ENCODE measurements around the gene ZNF12.
"Not testable (repeated sequence)": the region's sequence is repeated elsewhere in the genome, so short reads cannot be mapped to it uniquely, and the experiment has no call there.

The ZNF12 gene

GRCh38 chr7:6680146-6680545 lies 26.6 kb downstream of the ZNF12 start:
- TF ChIP-seq POLR2AphosphoS5 (IDR thresholded peaks at IDR 0.05; ENCODE audit: low read depth) (no peak), SPI1 (IDR thresholded peaks at IDR 0.05; ENCODE audit: borderline replicate concordance, low read depth) (no peak), CTCF (IDR thresholded peaks at IDR 0.05; ENCODE audit: insufficient read depth, low read length) (no peak), REST (IDR thresholded peaks at IDR 0.05; ENCODE audit: insufficient replicate concordance, low read depth) (no peak), GABPA (IDR thresholded peaks at IDR 0.05; ENCODE audit: low read depth) (no peak)
- DNase-seq (ENCODE audit: low read depth in 1 of 2, low spot score in 1 of 2) = no peak
- Histone ChIP-seq H3K27me3 (ENCODE audit: insufficient read depth, poor library complexity, severe bottlenecking) (no peaks in the 10 kb centered on the region), H3K4me3 (replicated peaks; ENCODE audit: insufficient read depth, low read length) (no peak overlapping the region), H3K27ac (replicated peaks) (no peak overlapping the region)

GRCh38 chr7:6675807-6676405 lies 30.8 kb downstream of the ZNF12 start:
- Histone ChIP-seq H3K27me3 (ENCODE audit: insufficient read depth, poor library complexity, severe bottlenecking) (no peaks in the 10 kb centered on the region), H3K27ac (replicated peaks) (no peak overlapping the region), H3K4me3 (replicated peaks; ENCODE audit: insufficient read depth, low read length) (no peak overlapping the region)
- TF ChIP-seq GABPA (IDR thresholded peaks at IDR 0.05; ENCODE audit: low read depth) = no peak
- no peak for TF ChIP-seq POLR2AphosphoS5 (IDR thresholded peaks at IDR 0.05; ENCODE audit: low read depth)
- TF ChIP-seq CTCF (IDR thresholded peaks at IDR 0.05; ENCODE audit: insufficient read depth, low read length) = no peak
- no peak for TF ChIP-seq SPI1 (IDR thresholded peaks at IDR 0.05; ENCODE audit: borderline replicate concordance, low read depth)
- no peak for TF ChIP-seq REST (IDR thresholded peaks at IDR 0.05; ENCODE audit: insufficient replicate concordance, low read depth)
- DNase-seq (ENCODE audit: low read depth in 1 of 2, low spot score in 1 of 2) = no peak

GRCh38 chr7:6670851-6671250 lies 35.9 kb downstream of the ZNF12 start:
- H3K4me3 ChIP-seq (replicated peaks; ENCODE audit: insufficient read depth, low read length); H3K27me3 ChIP-seq (ENCODE audit: insufficient read depth, poor library complexity, severe bottlenecking); DNase-seq (ENCODE audit: low read depth in 1 of 2, low spot score in 1 of 2); H3K27ac ChIP-seq (replicated peaks): not testable (repeated sequence)

- TF ChIP-seq CTCF (IDR thresholded peaks at IDR 0.05; ENCODE audit: insufficient read depth, low read length) = no peak
- TF ChIP-seq SPI1 (IDR thresholded peaks at IDR 0.05; ENCODE audit: borderline replicate concordance, low read depth) = no peak
- no peak for TF ChIP-seq GABPA (IDR thresholded peaks at IDR 0.05; ENCODE audit: low read depth)
- no peak for TF ChIP-seq POLR2AphosphoS5 (IDR thresholded peaks at IDR 0.05; ENCODE audit: low read depth)
- TF ChIP-seq REST (IDR thresholded peaks at IDR 0.05; ENCODE audit: insufficient replicate concordance, low read depth) = no peak
- no peak overlapping the region for H3K4me3 ChIP-seq (replicated peaks; ENCODE audit: insufficient read depth, low read length)
- H3K27ac ChIP-seq (replicated peaks) = no peak overlapping the region
Observed at GRCh38 chr7:6658618-6659345, 48.0 kb downstream of the ZNF12 start.

More at GRCh38 chr7:6658618-6659345, 48.0 kb downstream of the ZNF12 start:
- no peak for DNase-seq (ENCODE audit: low read depth in 1 of 2, low spot score in 1 of 2)
- H3K27me3 ChIP-seq (ENCODE audit: insufficient read depth, poor library complexity, severe bottlenecking) = no peaks in the 10 kb centered on the region

Measured in HL-60 (cell line).